ENCODE measurements around the gene TRIP10.

GRCh38 chr19:6718741-6719539 lies 20.5 kb upstream of the TRIP10 start:
- no peak for TF ChIP-seq SUZ12 (IDR thresholded peaks at IDR 0.05; ENCODE audit: extremely low read depth, insufficient read depth, insufficient read length)
- no peak for TF ChIP-seq YY1 (IDR thresholded peaks at IDR 0.05; ENCODE audit: insufficient read depth, insufficient read length)
- no peak for TF ChIP-seq ZNF274 (IDR thresholded peaks at IDR 0.05; ENCODE audit: low read depth, low read length)
